Ectodermal cell (in vitro differentiated cells): ENCODE measurements around the gene MTHFS. TPM values are rescaled to one million over a fixed set of nuclear protein-coding genes. Genes with fewer than 3 reads are reported as not detected.
"Not testable (repeated sequence)": the region's sequence is repeated elsewhere in the genome, so short reads cannot be mapped to it uniquely, and the experiment has no call there.

Source experiments
- H3K27ac ChIP-seq: 2 replicates; pipeline ENCODE4 v1.7.0; 2013; ENCODE audit warnings: mild to moderate bottlenecking, low read depth, low read length; ENCODE audit not compliant: insufficient read depth, poor library complexity, severe bottlenecking
- H3K27me3 ChIP-seq: 2 replicates; pipeline ENCODE4 v1.7.0; 2013; ENCODE audit warnings: mild to moderate bottlenecking, low read length; ENCODE audit not compliant: insufficient read depth, control insufficient read depth, poor library complexity, severe bottlenecking
- H3K36me3 ChIP-seq: one replicate; pipeline ENCODE4 v1.7.0; 2013; ENCODE audit warnings: low read length; ENCODE audit not compliant: control insufficient read depth, insufficient read depth
- H3K4me1 ChIP-seq: one replicate; pipeline ENCODE4 v1.7.0; 2013; ENCODE audit warnings: low read length; ENCODE audit not compliant: control insufficient read depth, insufficient read depth
- H3K4me3 ChIP-seq: 2 replicates; pipeline ENCODE4 v1.7.0; 2013; ENCODE audit warnings: low read depth, low read length, control low read depth; ENCODE audit not compliant: insufficient read depth
- H3K9me3 ChIP-seq: 2 replicates; pipeline ENCODE4 v1.7.0; 2013; ENCODE audit warnings: mild to moderate bottlenecking, low read length, moderate library complexity; ENCODE audit not compliant: control insufficient read depth
- WGBS, 2 experiments: methylation state at CpG; one replicate each; pipeline ENCODE4 v1.1.7; 2013; ENCODE audit warnings: missing lambda C conversion rate in 2 of 2; 5-methylcytosine and 5-hydroxymethylcytosine counted together
- polyA plus RNA-seq, 4 experiments: library from polyadenylated mRNA; stranded (reverse); fragments of 50-300 nt; gene quantifications; one replicate each; pipeline ENCODE4 v1.2.3, GENCODE V29; 2013

The MTHFS gene
- 29.8 TPM for polyA plus RNA-seq (2013, experiment 1 of 4)
- 30.7 TPM for polyA plus RNA-seq (2013, experiment 2 of 4)
- polyA plus RNA-seq (2013, experiment 3 of 4): 30.4 TPM
- 41.5 TPM for polyA plus RNA-seq (2013, experiment 4 of 4)

DNA sequence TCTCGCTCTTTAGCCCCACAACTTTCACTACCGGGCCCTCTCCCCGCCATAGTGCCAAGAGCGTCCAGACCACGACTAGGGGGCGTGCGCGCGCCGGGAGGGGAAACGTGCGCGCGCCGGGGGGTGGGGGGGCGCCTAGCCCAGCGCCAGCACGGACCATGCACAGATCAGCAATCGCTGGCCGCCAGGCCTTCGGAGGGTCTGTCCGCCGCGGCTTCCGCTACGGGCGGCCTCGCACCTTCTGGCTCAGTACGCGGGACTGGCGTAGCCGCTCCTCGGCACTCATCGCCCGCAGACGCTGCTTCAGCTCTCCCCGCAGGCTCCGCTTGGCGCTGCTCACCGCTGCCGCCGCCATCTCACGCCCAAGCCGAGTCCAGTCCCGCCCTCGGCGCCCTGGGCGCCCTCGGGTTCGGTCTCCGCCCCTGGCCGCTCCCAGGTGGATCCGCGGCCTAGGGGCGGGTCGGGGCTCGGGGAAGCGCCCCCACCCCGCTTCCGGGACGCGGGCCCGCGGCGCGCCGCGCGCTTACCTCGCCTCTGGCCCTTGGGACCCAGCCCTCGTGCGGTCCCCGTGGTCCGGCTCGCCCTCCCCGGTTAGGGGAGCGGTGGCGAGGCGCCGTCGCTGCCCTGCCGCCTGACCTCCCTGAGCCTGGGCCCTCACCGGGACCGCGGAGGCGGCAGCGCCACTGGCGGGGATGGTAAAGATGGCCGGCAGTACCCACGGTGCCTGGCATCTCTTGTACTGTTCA lies at the start of gene MTHFS:
Gene MTHFS, minus strand, starts transcription at position 381 of the 746 bp plus-strand sequence. Its CDS starts 26 bp downstream, at position 355.
- Histone ChIP-seq H3K4me1 (peaks cover 5% of the 10 kb centered on the region), H3K4me3 (peak within 1 kb of the TSS; percentile 73), H3K27ac (peak within 1 kb of the TSS; percentile 82), H3K36me3 (no peaks in the 10 kb centered on the region), H3K27me3 (no peaks in the 10 kb centered on the region), H3K9me3 (no peaks in the 10 kb centered on the region)
- WGBS, 2 experiments: 0% methylated on average over 90 of the region's 90 CpGs

DNA sequence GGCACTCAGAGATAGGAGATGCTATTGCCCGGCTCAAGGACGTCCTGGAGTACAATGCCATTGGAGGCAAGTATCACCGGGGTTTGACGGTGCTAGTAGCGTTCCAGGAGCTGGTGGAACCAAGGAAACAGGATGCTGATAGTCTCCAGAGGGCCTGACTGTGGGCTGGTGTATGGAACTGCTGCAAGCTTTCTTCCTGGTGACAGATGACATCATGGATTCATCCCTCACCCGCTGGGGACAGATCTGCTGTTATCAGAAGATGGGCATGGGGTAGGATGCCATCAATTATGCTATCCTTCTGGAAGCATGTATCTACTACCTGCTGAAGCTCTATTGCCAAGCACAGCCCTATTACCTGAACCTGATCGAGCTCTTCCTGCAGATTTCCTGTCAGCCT lies 47.8 kb upstream of the MTHFS start:
- Histone ChIP-seq H3K4me1 (no peaks in the 10 kb centered on the region), H3K36me3 (no peaks in the 10 kb centered on the region), H3K4me3 (no peak overlapping the region), H3K27me3 (no peaks in the 10 kb centered on the region), H3K27ac (no peak overlapping the region), H3K9me3 (no peaks in the 10 kb centered on the region)
- WGBS, 2 experiments: 92% methylated on average over 7 of the region's 7 CpGs

DNA sequence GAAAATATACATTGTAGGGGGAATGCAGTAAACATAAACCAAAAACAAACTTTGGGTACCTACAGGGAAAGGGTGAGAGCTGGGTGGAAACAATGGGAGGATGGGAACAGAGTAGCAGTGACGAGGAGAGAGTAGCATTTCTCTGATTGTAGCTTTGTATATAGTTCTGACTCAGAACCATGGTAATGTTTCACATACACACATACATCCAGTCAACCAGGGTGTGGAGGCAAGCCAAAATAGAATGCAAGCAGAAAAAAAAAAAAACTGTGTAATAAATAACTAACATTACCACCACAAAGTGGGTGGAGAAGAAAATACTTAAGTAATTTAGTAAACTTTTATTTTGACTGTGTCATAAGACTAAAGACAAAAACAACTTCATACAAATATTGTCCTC lies 47.0 kb upstream of the MTHFS start:
- Histone ChIP-seq H3K9me3 (no peaks in the 10 kb centered on the region), H3K27me3 (no peaks in the 10 kb centered on the region), H3K4me1 (no peaks in the 10 kb centered on the region), H3K36me3 (no peaks in the 10 kb centered on the region), H3K4me3 (no peak overlapping the region), H3K27ac (no peak overlapping the region)
- WGBS, 2 experiments: no CpG with 5 or more reads among the region's 1 CpG

- Histone ChIP-seq H3K27ac (no peak overlapping the region), H3K4me3 (no peak overlapping the region), H3K4me1 (no peaks in the 10 kb centered on the region), H3K36me3 (no peaks in the 10 kb centered on the region), H3K9me3 (no peaks in the 10 kb centered on the region), H3K27me3 (no peaks in the 10 kb centered on the region)
- 91 to 94% methylated on average over 7 of the region's 7 CpGs for WGBS, 2 experiments
Measured at GRCh38 chr15:79942741-79943481, 46.1 kb upstream of the MTHFS start.

DNA sequence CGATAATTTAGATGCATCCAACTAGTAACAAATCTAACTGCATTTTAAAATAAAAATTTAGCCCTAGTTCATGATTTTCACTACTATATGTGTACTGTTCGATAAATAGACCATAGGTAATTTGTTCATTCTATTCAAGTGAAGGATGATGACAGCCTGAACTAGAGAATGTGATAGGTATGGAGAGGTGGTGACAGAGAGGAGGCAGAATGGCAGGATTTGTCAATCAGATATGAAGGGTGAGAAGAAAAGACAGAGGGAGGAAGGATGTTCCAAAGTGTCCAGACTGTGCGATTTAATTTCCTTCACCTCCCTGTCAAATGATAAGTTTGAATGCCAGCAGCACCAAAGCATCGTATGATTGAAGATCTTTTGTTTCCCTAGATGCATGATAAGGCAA lies 42.6 kb upstream of the MTHFS start:
- no peak overlapping the region for H3K27ac ChIP-seq

GRCh38 chr15:79938143-79938542 lies 41.3 kb upstream of the MTHFS start:
- H3K9me3 ChIP-seq: no peaks in the 10 kb centered on the region
- no peak overlapping the region for H3K4me3 ChIP-seq
- H3K27ac ChIP-seq: no peak overlapping the region
- H3K36me3 ChIP-seq: no peaks in the 10 kb centered on the region
- no peaks in the 10 kb centered on the region for H3K27me3 ChIP-seq
- no peaks in the 10 kb centered on the region for H3K4me1 ChIP-seq
- WGBS, 2 experiments: 91% methylated on average over 1 of the region's 1 CpG; no CpG with 5 or more reads in 1 of the 2 experiments

More for the DNA sequence above, 42.6 kb upstream of the MTHFS start:
- no peak overlapping the region for H3K4me3 ChIP-seq
- no peaks in the 10 kb centered on the region for H3K36me3 ChIP-seq
- no peaks in the 10 kb centered on the region for H3K27me3 ChIP-seq
- no peaks in the 10 kb centered on the region for H3K9me3 ChIP-seq
- H3K4me1 ChIP-seq: no peaks in the 10 kb centered on the region
- WGBS, 2 experiments: 94 to 97% methylated on average over 2 to 4 of the region's 4 CpGs

DNA sequence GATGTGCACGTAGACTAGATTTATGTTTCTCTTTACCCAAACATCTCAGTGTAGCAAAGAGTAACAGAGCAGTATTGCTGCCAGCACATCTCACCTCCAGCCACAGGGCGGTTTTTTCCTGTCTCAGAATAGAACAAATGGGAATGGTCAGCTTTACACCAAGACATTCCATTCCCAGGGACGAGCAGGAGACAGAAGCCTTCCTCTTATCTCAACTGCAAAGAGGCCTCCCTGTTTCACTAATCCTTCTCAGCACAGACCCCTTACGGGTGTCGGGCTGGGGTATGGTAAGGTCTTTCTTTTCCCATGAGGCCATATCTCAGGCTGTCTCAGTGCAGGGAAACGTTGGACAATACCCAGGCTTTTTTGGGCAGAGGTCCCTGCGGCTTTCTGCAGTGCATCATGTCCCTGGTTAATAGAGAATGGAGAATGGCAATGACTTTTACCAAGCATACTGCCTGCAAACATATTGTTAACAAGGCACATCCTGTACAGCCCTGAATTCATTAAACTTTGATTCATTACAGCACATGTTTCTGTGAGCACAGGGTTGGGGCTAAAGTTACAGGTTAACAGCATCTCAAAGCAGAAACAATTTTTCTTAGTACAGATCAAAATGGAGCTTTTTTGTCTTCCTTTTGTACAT lies 38.9 kb upstream of the MTHFS start:
- H3K9me3 ChIP-seq, H3K27ac ChIP-seq, H3K4me1 ChIP-seq, H3K27me3 ChIP-seq, H3K4me3 ChIP-seq, H3K36me3 ChIP-seq: not testable (repeated sequence)
- WGBS, 2 experiments: 69 to 74% methylated on average over 7 of the region's 7 CpGs

DNA sequence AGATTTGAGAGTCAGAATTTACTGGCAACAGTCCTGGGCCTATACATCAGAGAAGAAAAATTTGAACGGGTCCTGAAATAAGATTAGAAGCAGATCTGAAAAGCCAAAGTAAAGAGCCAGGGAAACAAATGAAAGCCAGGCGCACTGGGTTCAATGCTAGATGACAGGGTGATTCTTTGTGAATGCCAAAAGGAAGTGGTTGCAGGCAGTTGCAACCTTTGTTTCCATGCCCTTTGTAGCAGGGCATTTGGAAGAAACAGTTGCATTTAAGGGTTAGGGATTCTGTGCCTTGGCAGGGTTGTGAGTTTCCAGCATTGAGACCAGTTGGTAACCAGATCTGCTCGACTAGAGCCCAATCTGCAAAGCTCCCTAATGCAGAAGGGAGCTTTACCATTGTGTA lies 36.4 kb upstream of the MTHFS start:
- H3K4me1 ChIP-seq: no peaks in the 10 kb centered on the region
- no peak overlapping the region for H3K4me3 ChIP-seq
- H3K9me3 ChIP-seq: no peaks in the 10 kb centered on the region
- H3K36me3 ChIP-seq: no peaks in the 10 kb centered on the region
- H3K27me3 ChIP-seq: no peaks in the 10 kb centered on the region
- no peak overlapping the region for H3K27ac ChIP-seq
- 86 to 91% methylated on average over 3 of the region's 3 CpGs for WGBS, 2 experiments

DNA sequence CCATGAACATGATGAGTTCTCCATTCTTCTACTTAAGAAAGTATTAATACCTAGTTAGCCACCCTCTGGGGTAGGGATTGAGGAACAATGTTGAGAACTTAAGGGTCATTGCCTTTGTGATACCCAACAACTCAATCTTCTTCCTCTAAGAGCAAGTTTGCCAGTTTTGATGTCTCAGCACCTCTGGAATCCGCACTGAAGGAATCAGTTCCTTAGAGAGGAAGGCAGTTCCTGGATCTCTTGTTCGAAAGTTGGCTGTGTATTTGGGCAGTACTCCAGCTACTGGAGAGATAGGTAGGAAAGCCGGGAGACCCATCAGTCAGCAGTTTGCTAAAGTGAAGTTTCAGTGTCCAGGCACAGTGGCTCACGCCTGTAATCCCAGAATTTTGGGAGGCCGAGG lies 35.6 kb upstream of the MTHFS start:
- H3K27me3 ChIP-seq: no peaks in the 10 kb centered on the region
- no peak overlapping the region for H3K27ac ChIP-seq
- no peaks in the 10 kb centered on the region for H3K4me1 ChIP-seq
- no peak overlapping the region for H3K4me3 ChIP-seq
- no peaks in the 10 kb centered on the region for H3K9me3 ChIP-seq
- WGBS, 2 experiments: 93 to 94% methylated on average over 5 of the region's 5 CpGs
- no peaks in the 10 kb centered on the region for H3K36me3 ChIP-seq

DNA sequence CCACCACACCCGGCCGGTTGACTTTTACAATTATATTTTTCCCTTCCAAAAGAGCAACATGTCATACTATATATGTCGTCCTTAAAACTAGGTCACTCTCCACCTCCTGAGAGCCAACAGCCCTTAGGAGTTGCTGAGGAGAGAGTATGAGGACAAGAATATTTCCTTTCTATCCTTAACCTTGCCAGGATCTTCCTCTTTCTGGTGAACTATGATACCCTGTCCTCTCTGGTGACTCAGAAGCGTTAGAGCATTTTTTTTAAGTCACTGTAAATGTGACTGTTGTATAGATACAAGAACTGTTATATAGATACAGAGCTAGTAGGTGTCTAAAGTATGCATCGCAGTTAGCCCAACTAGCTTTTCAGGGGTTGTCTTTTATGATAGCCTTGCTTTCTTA lies 33.7 kb upstream of the MTHFS start:
- no peak overlapping the region for H3K4me3 ChIP-seq
- no peaks in the 10 kb centered on the region for H3K36me3 ChIP-seq
- H3K4me1 ChIP-seq: no peaks in the 10 kb centered on the region
- 86 to 87% methylated on average over 5 of the region's 5 CpGs for WGBS, 2 experiments
- H3K9me3 ChIP-seq: no peaks in the 10 kb centered on the region
- H3K27ac ChIP-seq: no peak overlapping the region
- H3K27me3 ChIP-seq: no peaks in the 10 kb centered on the region
